ENCODE results near the gene GATB. TPM values are rescaled to one million over a fixed set of nuclear protein-coding genes. Genes with fewer than 3 reads are reported as not detected.

The GATB gene
- total and polyA plus RNA-seq, 2 experiments from 2014 or later, result 17.7 to 18.9 TPM

DNA sequence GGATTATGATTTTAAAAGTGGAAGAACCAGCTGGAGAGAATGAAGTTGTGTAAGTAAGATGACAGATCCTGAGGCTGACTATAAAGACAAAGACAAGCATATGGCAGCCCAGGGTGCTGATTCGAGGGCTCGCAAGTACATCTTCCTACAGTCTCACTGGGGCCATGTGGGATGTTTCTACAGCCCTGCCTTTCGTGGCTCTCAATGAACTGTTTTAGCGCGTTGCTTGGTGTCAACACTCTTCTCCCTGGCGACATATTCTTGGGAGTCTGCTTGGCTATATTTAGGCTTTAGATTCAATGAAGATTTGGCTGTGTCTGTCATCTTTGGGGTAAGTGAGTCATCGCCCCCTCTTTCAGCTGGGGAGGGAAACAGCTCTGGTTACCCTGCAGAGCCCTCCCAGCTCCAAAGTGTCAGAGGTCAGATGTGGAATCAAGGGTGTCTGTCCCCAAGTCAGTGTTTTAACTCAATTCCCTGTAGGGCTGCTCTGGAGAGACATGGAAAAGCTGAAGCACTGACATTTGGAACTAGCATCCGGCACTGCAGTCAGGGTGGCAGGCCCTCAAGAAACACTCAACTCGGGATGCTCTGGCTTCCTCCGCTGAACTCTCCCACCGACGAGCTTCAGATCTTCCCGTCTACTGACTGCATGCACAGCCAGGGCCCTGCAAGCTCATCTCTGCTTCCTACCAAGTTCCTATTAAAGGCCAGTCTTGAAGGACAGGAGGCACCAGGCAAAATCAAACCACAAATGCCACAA is 65.7 kb downstream of the GATB start:
- Mint-ChIP-seq H3K4me3 (no peak overlapping the region), H3K36me3 (ENCODE audit: low read depth) (peaks cover 22% of the 10 kb centered on the region), H3K9me3 (no peaks in the 10 kb centered on the region), H3K4me1 (peaks cover 5% of the 10 kb centered on the region; the same call in 1 of the 3 replicates), H3K27ac (no peak overlapping the region), H3K27me3 (ENCODE audit: insufficient read depth, low read depth, poor library complexity) (peaks cover 7% of the 10 kb centered on the region)
- H3K79me2 ChIP-seq (replicated peaks; ENCODE audit: insufficient read depth), result no peaks in the 10 kb centered on the region
- no peaks in the 10 kb centered on the region for H3K36me3 ChIP-seq (ENCODE audit: insufficient read depth)
- DNase-seq (ENCODE audit: low spot score) (no peak), ATAC-seq (no peak)
- no peak overlapping the region for H3K4me2 ChIP-seq
- peaks cover 1% of the 10 kb centered on the region; the same call in 1 of the 2 replicates for H3K4me1 ChIP-seq (ENCODE audit: insufficient read depth)
- no peaks in the 10 kb centered on the region for H3F3A ChIP-seq (replicated peaks; ENCODE audit: low read depth)
- no peak overlapping the region for H3K27ac ChIP-seq (ENCODE audit: low read depth)
- H2AFZ ChIP-seq, result no peak overlapping the region
- H3K9me2 ChIP-seq (ENCODE audit: insufficient read depth), result no peaks in the 10 kb centered on the region
- no peaks in the 10 kb centered on the region for H4K20me1 ChIP-seq (replicated peaks; ENCODE audit: insufficient read depth)
- no peak overlapping the region for H3K4me3 ChIP-seq
- no peaks in the 10 kb centered on the region for H3K27me3 ChIP-seq (ENCODE audit: insufficient read depth)
- TF ChIP-seq, protein P1, sequence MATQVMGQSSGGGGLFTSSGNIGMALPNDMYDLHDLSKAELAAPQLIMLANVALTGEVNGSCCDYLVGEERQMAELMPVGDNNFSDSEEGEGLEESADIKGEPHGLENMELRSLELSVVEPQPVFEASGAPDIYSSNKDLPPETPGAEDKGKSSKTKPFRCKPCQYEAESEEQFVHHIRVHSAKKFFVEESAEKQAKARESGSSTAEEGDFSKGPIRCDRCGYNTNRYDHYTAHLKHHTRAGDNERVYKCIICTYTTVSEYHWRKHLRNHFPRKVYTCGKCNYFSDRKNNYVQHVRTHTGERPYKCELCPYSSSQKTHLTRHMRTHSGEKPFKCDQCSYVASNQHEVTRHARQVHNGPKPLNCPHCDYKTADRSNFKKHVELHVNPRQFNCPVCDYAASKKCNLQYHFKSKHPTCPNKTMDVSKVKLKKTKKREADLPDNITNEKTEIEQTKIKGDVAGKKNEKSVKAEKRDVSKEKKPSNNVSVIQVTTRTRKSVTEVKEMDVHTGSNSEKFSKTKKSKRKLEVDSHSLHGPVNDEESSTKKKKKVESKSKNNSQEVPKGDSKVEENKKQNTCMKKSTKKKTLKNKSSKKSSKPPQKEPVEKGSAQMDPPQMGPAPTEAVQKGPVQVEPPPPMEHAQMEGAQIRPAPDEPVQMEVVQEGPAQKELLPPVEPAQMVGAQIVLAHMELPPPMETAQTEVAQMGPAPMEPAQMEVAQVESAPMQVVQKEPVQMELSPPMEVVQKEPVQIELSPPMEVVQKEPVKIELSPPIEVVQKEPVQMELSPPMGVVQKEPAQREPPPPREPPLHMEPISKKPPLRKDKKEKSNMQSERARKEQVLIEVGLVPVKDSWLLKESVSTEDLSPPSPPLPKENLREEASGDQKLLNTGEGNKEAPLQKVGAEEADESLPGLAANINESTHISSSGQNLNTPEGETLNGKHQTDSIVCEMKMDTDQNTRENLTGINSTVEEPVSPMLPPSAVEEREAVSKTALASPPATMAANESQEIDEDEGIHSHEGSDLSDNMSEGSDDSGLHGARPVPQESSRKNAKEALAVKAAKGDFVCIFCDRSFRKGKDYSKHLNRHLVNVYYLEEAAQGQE (IDR thresholded peaks at IDR 0.05; ENCODE audit: unreplicated experiment), result no peak
- TF ChIP-seq, protein P2, sequence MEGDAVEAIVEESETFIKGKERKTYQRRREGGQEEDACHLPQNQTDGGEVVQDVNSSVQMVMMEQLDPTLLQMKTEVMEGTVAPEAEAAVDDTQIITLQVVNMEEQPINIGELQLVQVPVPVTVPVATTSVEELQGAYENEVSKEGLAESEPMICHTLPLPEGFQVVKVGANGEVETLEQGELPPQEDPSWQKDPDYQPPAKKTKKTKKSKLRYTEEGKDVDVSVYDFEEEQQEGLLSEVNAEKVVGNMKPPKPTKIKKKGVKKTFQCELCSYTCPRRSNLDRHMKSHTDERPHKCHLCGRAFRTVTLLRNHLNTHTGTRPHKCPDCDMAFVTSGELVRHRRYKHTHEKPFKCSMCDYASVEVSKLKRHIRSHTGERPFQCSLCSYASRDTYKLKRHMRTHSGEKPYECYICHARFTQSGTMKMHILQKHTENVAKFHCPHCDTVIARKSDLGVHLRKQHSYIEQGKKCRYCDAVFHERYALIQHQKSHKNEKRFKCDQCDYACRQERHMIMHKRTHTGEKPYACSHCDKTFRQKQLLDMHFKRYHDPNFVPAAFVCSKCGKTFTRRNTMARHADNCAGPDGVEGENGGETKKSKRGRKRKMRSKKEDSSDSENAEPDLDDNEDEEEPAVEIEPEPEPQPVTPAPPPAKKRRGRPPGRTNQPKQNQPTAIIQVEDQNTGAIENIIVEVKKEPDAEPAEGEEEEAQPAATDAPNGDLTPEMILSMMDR (conservative IDR thresholded peaks at IDR 0.05; ENCODE audit: low read depth in 2 of 2), result no peak
- TF ChIP-seq ZNF331 (CRISPR knock-in tag; IDR thresholded peaks at IDR 0.05; ENCODE audit: low read depth) (no peak), NANOG (IDR thresholded peaks at IDR 0.05; ENCODE audit: borderline replicate concordance) (no peak), POLR2AphosphoS5 (IDR thresholded peaks at IDR 0.05; ENCODE audit: low read depth) (no peak), ZNF114 (CRISPR knock-in tag; IDR thresholded peaks at IDR 0.05) (no peak), JUNB (IDR thresholded peaks at IDR 0.05; ENCODE audit: unreplicated experiment) (no peak), EZH2 (IDR thresholded peaks at IDR 0.05; ENCODE audit: low read depth, unreplicated experiment) (no peak), EZH2phosphoT487 (IDR thresholded peaks at IDR 0.05; ENCODE audit: unreplicated experiment) (no peak), ETS1 (IDR thresholded peaks at IDR 0.05) (no peak), CREB1 (CRISPR knock-in tag; IDR thresholded peaks at IDR 0.05; ENCODE audit: low read depth) (no peak), STAT1 (IDR thresholded peaks at IDR 0.05; ENCODE audit: unreplicated experiment) (no peak)
- TF ChIP-seq, protein P3, sequence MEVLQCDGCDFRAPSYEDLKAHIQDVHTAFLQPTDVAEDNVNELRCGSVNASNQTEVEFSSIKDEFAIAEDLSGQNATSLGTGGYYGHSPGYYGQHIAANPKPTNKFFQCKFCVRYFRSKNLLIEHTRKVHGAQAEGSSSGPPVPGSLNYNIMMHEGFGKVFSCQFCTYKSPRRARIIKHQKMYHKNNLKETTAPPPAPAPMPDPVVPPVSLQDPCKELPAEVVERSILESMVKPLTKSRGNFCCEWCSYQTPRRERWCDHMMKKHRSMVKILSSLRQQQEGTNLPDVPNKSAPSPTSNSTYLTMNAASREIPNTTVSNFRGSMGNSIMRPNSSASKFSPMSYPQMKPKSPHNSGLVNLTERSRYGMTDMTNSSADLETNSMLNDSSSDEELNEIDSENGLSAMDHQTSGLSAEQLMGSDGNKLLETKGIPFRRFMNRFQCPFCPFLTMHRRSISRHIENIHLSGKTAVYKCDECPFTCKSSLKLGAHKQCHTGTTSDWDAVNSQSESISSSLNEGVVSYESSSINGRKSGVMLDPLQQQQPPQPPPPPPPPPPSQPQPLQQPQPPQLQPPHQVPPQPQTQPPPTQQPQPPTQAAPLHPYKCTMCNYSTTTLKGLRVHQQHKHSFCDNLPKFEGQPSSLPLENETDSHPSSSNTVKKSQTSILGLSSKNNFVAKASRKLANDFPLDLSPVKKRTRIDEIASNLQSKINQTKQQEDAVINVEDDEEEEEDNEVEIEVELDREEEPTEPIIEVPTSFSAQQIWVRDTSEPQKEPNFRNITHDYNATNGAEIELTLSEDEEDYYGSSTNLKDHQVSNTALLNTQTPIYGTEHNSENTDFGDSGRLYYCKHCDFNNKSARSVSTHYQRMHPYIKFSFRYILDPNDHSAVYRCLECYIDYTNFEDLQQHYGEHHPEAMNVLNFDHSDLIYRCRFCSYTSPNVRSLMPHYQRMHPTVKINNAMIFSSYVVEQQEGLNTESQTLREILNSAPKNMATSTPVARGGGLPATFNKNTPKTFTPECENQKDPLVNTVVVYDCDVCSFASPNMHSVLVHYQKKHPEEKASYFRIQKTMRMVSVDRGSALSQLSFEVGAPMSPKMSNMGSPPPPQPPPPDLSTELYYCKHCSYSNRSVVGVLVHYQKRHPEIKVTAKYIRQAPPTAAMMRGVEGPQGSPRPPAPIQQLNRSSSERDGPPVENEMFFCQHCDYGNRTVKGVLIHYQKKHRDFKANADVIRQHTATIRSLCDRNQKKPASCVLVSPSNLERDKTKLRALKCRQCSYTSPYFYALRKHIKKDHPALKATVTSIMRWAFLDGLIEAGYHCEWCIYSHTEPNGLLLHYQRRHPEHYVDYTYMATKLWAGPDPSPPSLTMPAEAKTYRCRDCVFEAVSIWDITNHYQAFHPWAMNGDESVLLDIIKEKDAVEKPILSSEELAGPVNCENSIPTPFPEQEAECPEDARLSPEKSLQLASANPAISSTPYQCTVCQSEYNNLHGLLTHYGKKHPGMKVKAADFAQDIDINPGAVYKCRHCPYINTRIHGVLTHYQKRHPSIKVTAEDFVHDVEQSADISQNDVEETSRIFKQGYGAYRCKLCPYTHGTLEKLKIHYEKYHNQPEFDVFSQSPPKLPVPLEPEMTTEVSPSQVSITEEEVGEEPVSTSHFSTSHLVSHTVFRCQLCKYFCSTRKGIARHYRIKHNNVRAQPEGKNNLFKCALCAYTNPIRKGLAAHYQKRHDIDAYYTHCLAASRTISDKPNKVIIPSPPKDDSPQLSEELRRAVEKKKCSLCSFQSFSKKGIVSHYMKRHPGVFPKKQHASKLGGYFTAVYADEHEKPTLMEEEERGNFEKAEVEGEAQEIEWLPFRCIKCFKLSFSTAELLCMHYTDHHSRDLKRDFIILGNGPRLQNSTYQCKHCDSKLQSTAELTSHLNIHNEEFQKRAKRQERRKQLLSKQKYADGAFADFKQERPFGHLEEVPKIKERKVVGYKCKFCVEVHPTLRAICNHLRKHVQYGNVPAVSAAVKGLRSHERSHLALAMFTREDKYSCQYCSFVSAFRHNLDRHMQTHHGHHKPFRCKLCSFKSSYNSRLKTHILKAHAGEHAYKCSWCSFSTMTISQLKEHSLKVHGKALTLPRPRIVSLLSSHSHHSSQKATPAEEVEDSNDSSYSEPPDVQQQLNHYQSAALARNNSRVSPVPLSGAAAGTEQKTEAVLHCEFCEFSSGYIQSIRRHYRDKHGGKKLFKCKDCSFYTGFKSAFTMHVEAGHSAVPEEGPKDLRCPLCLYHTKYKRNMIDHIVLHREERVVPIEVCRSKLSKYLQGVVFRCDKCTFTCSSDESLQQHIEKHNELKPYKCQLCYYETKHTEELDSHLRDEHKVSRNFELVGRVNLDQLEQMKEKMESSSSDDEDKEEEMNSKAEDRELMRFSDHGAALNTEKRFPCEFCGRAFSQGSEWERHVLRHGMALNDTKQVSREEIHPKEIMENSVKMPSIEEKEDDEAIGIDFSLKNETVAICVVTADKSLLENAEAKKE (CRISPR knock-in tag; IDR thresholded peaks at IDR 0.05), result no peak
